Thymus (tissue), 11 donors: Measurements from ENCODE around the gene HPRT1. TPM values are rescaled to one million over a fixed set of nuclear protein-coding genes. Genes with fewer than 3 reads are reported as not detected.

Experiments
- DNase-seq, 9 donors: peaks; one replicate each; pipeline ENCODE4 v3.0.0-alpha.2; 2013; ENCODE audit warnings: low spot score in 9 of 9, low read depth in 6 of 9, missing footprints in 1 of 9
- H3K27ac ChIP-seq, 2 donors: one replicate each; pipeline ENCODE4 v1.5.1; 2013; ENCODE audit warnings: control low read depth in 1 of 2, low read depth in 1 of 2, low read length in 1 of 2, mild to moderate bottlenecking in 1 of 2, moderate library complexity in 1 of 2
- H3K27me3 ChIP-seq, 2 donors: one replicate each; pipeline ENCODE4 v1.5.1; 2013; ENCODE audit warnings: low read length in 1 of 2; ENCODE audit not compliant: control insufficient read depth in 2 of 2, insufficient read depth in 1 of 2
- H3K36me3 ChIP-seq, 2 donors: one replicate each; pipeline ENCODE4 v1.5.1; 2013; ENCODE audit warnings: low read length in 1 of 2, mild to moderate bottlenecking in 1 of 2, moderate library complexity in 1 of 2; ENCODE audit not compliant: control insufficient read depth in 2 of 2, insufficient read depth in 2 of 2
- H3K4me1 ChIP-seq, 2 donors: one replicate each; pipeline ENCODE4 v1.5.1; 2013; ENCODE audit warnings: low read length in 2 of 2; ENCODE audit not compliant: control insufficient read depth in 2 of 2, insufficient read depth in 2 of 2
- H3K4me3 ChIP-seq, 2 donors: one replicate each; pipeline ENCODE4 v1.5.1; 2013; ENCODE audit warnings: low read length in 2 of 2, control low read depth in 1 of 2, mild to moderate bottlenecking in 1 of 2
- H3K9me3 ChIP-seq, 2 donors: one replicate each; pipeline ENCODE4 v1.5.1; 2013; ENCODE audit warnings: low read length in 1 of 2, mild to moderate bottlenecking in 1 of 2; ENCODE audit not compliant: control insufficient read depth in 2 of 2, insufficient read depth in 1 of 2
- WGBS: extraction: QIAGEN DNeasy Blood & Tissue Kit; methylation state at CpG from one replicate; pipeline ENCODE4 v1.1.7; 2013; 5-methylcytosine and 5-hydroxymethylcytosine counted together
- polyA plus RNA-seq: library from polyadenylated mRNA; stranded (reverse); fragments of 200-250 nt; gene quantifications from one replicate; pipeline ENCODE4 v1.2.3, GENCODE V29; 2013
- total RNA-seq: library from RNA; stranded (reverse); fragments of 120-200 nt; gene quantifications from one replicate; pipeline ENCODE4 v1.2.4, GENCODE V29; 2013
- donor health status: healthy.

HPRT1 gene
- total and polyA plus RNA-seq, 2 donors, result 23.3 to 60.8 TPM

DNA sequence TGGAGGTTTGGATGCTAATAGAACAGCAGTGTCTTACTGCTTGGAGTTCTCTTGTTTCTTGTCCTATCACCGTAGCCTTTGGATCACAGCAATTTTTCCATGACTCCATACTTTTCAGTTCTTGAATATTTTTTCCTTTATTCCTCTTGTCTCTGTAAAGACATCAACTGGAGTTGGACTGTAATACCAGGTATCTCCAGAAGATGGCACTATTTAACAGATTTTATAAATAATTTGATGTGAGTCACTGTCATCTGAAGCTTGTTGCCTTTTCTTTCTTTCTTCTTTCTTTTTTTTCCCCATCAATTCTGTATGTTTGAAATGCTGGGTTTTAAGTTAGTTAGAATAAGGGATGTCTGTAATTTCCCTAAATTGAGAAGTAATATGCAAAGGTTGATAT, 24.1 kb downstream of the HPRT1 start:
- WGBS, result 97% methylated on average over 1 of the region's 1 CpG
- no peak overlapping the region for H3K4me3 ChIP-seq
- no peaks in the 10 kb centered on the region for H3K4me1 ChIP-seq
- no peaks in the 10 kb centered on the region for H3K27me3 ChIP-seq
- DNase-seq, result peak in 6 of 9 donors; percentile 29 to 71 (median 48)
- H3K9me3 ChIP-seq, result no peaks in the 10 kb centered on the region
- peaks cover 0 to 4% of the 10 kb centered on the region in 2 donors for H3K36me3 ChIP-seq
- H3K27ac ChIP-seq, result no peak overlapping the region

DNA sequence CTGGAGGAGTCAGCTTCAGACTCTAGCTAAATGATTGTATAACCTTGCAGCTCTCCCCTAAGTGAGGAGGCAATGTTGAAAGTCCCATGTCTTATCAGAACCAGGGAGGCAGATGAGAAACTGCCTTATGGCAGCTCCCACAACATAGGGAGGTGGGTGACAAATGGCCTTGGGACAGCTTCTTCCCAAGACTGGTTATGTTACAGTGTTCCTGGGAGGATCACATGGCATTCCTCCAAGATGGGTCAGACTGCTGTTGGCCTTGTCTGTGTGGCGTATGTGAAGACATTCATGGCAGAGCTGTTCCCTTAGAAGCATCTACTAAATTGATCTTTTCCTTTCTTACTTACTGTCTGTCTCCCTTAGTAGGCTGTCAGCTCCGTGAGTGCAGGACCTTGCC, 42.0 kb downstream of the HPRT1 start:
- Histone ChIP-seq H3K9me3 (no peaks in the 10 kb centered on the region), H3K4me1 (no peaks in the 10 kb centered on the region), H3K4me3 (no peak overlapping the region), H3K36me3 (no peaks in the 10 kb centered on the region), H3K27ac (no peak overlapping the region), H3K27me3 (no peaks in the 10 kb centered on the region)
- 98% methylated on average over 2 of the region's 2 CpGs for WGBS
- DNase-seq, result no peak

DNA sequence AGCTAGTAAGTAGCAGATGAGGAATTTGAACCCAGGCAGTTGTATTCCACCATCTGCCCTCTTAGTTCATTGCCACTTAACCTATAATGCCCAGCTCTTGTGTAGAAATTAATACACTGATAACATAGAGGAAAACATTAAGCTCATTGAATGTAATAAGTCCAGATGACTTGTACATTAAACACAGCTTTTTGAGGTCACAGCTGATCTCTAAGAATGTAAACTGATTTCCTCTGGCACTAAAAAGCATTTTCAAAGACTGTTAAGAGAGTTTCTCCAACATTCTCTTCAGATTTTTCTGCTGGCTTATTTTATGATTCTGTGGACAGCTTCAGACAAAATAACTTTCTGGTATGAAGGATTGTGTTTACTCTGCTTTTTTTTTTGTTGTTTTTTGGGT, 42.7 kb downstream of the HPRT1 start:
- H3K36me3 ChIP-seq, result no peaks in the 10 kb centered on the region
- H3K4me3 ChIP-seq, result no peak overlapping the region
- H3K4me1 ChIP-seq, result no peaks in the 10 kb centered on the region
- no peaks in the 10 kb centered on the region for H3K27me3 ChIP-seq
- DNase-seq, result no peak
- no peaks in the 10 kb centered on the region for H3K9me3 ChIP-seq
- no peak overlapping the region for H3K27ac ChIP-seq

DNA sequence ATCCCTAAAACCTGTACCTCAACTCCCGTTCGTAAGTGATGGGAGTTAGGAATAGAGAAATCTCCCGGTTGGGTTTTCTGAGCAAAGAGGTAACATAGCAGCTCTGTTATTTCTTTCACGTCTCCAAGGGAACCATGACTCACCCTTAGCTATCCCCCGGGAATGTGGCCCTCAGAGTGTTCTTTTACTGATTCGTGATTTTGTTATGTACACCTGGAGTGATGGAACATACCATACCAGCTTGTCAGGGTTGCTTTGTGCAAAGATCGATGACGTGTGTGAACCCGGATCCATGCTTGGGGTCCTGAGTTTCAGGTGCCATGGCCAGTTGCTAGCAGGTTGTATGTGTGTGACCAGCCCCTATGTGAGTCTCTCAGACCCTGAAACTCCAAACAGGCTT, 52.6 kb downstream of the HPRT1 start:
- Histone ChIP-seq H3K4me3 (no peak overlapping the region), H3K9me3 (no peaks in the 10 kb centered on the region), H3K4me1 (no peaks in the 10 kb centered on the region), H3K27ac (no peak overlapping the region), H3K27me3 (no peaks in the 10 kb centered on the region), H3K36me3 (no peaks in the 10 kb centered on the region)
- 97% methylated on average over 9 of the region's 9 CpGs for WGBS
- DNase-seq, result no peak

DNA sequence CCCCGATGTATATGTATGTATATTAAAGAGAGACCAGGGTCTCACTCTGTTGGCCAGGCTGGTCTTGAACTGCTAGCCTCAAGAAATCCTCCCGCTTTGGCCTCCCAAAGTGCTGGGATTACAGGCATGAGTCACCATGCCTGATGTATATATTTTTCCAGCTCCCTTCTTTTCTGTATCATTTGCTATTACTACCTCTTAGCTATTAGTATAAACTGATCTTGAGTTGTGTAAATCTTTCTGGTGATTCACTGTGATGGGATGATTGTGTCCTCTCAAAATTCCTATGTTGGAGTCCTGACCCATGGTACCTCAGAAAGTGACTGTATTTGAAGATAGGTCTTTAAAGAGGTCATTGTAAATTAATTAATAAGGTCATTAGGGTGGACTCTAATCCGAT, 53.1 kb downstream of the HPRT1 start:
- no peaks in the 10 kb centered on the region for H3K27me3 ChIP-seq
- no peaks in the 10 kb centered on the region for H3K4me1 ChIP-seq
- no peak overlapping the region for H3K4me3 ChIP-seq
- H3K36me3 ChIP-seq, result no peaks in the 10 kb centered on the region
- H3K27ac ChIP-seq, result no peak overlapping the region
- WGBS, result 100% methylated on average over 3 of the region's 3 CpGs
- DNase-seq, result no peak
- no peaks in the 10 kb centered on the region for H3K9me3 ChIP-seq

DNA sequence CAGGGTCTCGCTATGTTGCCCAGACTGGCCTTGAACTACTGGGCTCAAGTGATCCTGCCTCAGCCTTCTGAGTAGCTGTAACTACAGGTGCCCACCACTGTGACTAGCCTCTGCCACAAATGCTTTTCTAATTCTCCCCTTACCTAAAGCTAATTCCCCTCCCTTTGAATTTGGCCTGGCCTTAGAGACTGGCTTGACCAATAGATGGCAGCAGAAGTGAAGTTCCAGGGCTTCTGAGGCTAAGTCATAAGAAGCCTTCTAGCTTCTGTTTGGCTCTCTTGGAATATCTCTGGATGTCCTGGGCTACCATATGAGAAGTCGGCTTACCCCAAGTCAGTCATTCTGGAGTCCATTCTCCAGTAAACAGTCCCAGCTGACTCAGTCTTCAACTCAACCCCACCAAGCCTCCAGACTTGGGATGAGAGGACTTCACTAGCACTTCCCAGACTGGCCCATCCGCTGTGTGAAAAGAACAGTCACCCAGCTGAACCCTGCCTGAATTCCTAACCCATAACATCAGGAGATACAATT, 61.0 kb downstream of the HPRT1 start:
- H3K36me3 ChIP-seq, result no peaks in the 10 kb centered on the region
- 95% methylated on average over 3 of the region's 3 CpGs for WGBS
- H3K9me3 ChIP-seq, result no peaks in the 10 kb centered on the region
- no peaks in the 10 kb centered on the region for H3K4me1 ChIP-seq
- no peak overlapping the region for H3K4me3 ChIP-seq
- no peaks in the 10 kb centered on the region for H3K27me3 ChIP-seq
- H3K27ac ChIP-seq, result no peak overlapping the region
- DNase-seq, result peak in 3 of 9 donors; percentile 13 to 48 (median 16)

DNA sequence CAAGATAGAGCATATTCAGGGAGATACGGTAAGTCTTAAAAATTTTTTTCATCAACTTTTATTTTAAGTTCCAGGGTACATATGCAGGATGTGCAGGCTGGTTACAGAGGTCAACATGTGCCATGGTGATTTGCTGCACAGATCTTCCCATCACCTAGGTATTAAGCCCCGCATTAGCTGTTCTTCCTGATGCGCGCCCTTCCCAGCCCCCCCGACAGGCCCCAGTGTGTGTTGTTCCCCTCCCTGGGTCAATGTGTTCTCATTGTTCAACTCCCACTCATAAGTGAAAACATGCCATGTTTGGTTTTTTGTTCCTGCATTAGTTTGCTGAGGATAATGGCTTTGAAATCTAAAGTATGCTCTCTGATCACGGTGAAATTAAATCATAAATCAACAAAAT, 64.2 kb downstream of the HPRT1 start:
- no peaks in the 10 kb centered on the region for H3K4me1 ChIP-seq
- no peak overlapping the region for H3K27ac ChIP-seq
- no peaks in the 10 kb centered on the region for H3K27me3 ChIP-seq
- H3K4me3 ChIP-seq, result no peak overlapping the region
- no peaks in the 10 kb centered on the region for H3K36me3 ChIP-seq
- no peak for DNase-seq
- WGBS, result 97% methylated on average over 6 of the region's 6 CpGs
- H3K9me3 ChIP-seq, result no peaks in the 10 kb centered on the region

DNA sequence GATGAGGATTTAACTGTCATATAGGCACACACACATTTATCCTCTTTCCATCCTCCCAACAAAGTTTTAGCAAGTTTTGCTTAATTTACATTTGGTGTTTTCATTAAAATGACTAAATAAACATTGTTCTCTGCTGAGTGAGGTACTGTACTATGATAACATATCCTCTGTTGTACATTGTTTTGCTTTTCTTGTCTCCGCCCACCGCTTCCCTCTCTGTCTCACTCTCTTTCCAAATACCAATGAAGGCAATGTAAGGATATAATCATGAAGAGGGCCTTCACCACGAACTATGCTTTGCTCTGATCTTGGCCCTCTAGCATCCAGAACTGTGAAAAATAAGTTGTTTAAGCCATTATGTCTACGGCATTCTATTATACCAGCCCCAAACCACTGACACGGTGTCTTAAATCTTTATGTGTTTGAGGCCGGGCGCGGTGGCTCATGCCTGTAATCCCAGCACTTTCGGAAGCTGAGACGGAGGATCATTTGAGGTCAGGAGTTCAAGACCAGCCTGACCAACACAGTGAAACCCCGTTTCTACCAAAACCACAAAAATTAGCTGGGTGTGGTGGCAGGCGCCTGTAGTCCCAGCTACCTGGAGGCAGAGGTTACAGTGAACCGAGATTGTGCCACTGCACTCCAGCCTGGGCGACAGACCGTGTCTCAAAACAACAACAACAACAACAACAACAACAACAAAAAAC, 65.3 kb downstream of the HPRT1 start:
- WGBS, result 96% methylated on average over 15 of the region's 15 CpGs
- no peaks in the 10 kb centered on the region for H3K9me3 ChIP-seq
- no peaks in the 10 kb centered on the region for H3K36me3 ChIP-seq
- DNase-seq, result no peak
- no peak overlapping the region for H3K4me3 ChIP-seq
- no peaks in the 10 kb centered on the region for H3K4me1 ChIP-seq
- H3K27me3 ChIP-seq, result no peaks in the 10 kb centered on the region
- no peak overlapping the region for H3K27ac ChIP-seq

DNA sequence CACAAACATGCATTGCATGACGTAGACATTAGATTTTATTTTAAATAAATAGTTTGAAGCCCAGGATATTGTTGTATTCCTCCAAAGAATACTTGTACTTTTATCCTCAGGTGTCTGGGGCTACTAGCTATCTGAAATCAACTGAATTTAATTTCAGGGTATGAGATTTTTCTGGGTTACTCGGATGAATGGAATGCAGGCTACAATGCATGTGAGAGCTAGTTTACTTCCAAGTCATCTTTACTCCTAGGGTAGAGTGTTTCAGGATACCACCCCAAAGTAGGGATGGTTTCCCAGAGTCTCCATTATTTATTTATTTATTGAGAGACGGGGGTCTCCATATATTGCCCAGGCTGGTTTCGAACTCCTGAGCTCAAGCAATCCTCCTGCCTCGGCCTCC, 66.4 kb downstream of the HPRT1 start:
- no peaks in the 10 kb centered on the region for H3K27me3 ChIP-seq
- H3K36me3 ChIP-seq, result no peaks in the 10 kb centered on the region
- H3K4me3 ChIP-seq, result no peak overlapping the region
- WGBS, result 98% methylated on average over 5 of the region's 5 CpGs
- DNase-seq, result no peak
- H3K9me3 ChIP-seq, result no peaks in the 10 kb centered on the region
- no peak overlapping the region for H3K27ac ChIP-seq
- H3K4me1 ChIP-seq, result no peaks in the 10 kb centered on the region
